GM19397 (cell line): Measurements from ENCODE around the gene CNNM4.

Experiments
- ATAC-seq: cut with Tn5 transposase; IDR thresholded peaks from one replicate; pipeline ENCODE4 v1.9.1; 2021; ENCODE audit warnings: mild to moderate bottlenecking, moderate library complexity; ENCODE audit not compliant: unreplicated experiment

Gene CNNM4

DNA sequence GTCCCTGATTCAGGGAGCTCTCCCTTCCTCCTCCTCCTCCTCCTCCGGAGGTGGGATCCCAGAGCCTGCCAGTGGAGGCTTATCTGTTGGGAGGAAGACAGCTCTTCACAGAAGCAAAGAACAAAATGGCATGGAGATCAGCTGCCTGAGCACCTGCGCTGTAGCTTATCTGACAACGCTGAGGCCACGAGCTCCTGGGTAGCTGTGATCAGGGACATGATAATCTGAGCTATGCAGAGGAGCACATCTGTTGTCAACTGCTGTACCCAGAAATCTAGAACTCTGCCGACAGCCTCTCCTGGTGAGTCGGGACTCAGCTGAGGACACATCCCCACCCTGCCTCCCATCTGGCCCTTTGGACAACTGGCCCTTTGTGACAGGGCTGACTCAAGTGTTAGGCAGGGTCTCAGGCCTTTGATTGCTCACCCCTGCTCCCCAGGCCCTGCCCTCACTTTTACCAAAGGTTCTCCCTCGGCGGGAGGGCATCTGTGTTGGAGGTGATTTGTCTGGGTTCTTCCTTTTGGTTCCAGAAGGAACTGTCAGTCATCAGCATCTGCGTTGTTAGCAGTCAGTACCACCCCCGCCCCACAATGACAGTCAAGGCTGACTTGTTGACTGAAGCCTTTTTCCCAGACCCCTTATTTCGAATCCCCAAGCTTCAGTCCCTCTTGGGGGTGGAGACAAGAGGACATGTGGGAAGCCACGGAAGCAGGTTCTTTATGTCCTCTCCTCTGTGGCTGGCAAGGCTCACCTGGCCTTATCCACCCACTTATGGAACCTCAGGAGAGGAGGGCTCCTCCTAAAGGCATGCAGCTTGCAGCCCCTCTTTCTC, 49.5 kb downstream of the CNNM4 start:
- no peak for ATAC-seq

GRCh38 chr2:96810783-96811192, 50.1 kb downstream of the CNNM4 start:
- no peak for ATAC-seq

DNA sequence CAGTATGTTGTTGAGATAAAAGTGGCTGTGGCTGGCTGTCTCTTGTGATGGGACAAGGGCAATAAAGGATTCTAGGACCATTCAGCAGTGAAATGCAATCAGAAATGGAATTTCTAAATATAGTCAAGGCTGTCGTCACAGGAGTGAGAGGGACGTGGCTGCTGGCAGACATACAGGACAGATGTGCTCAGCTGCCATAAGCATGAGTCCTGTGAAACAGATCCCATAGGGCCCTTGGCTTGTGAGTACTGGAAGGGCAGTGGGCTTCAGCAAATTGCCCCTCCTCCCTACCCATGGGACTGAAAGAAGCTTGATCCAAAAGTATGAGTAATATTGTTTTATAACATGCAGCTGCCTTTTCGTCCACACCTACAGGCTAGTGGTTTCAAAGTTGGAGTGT, 51.2 kb downstream of the CNNM4 start:
- ATAC-seq: no peak

DNA sequence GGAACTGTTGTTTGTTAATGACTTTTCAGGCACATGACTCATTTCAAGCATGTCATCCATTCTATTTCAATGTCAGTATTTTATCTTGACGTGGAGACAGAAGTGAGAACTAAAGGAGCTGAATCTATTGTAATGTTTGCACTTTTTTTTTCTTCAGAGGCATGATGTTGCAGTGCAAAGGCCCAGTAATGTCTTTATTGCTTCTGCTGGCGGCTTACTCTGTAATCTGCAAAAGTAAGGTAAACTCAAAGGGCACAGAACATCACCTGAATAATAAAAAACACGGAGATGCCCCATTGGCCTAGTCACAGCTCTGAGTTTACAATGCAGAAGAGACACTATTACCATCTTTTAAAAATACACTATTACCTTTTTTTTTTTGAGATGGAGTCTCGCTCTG, 53.0 kb downstream of the CNNM4 start:
- ATAC-seq: no peak

DNA sequence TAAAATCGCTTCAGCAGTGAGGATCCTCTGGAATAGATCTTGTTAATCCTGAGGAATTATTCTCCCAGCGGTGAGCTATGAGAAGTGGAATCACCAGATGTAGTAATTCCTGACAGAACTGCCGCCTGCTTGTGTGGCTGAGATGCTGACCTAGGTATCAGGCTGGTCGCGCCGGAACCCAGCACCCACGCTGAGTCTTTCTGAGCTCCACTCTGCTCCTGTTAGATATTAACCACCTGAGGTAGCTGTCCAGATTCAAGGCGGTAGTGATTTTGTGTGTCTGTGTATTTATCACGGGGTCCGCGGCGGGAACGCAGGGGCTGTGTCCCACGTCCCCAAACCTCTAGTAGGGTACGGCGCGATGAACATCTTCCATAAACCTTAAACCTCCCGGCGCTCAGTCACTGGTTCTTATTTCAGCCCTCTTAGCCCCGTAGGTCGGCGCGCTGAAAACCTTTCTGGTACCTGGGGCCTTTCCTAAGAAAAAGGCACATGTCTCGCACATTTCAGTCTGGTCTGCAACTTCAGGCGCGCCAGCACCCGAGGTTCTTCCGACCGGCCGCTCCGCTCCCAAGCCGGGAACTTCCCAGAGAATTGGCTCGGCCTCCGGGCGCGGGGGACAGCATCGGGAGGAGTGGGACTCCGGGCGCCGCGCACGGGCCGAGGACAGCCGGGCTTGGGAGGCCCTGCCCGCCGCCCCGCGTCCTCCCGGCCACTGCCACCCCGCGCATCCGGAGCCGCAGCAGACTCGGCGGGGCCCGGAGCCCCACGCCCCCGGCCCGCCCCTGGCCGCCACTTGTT, 54.8 kb downstream of the CNNM4 start:
- peak; percentile 0 for ATAC-seq

GRCh38 chr2:96816127-96816835, 55.6 kb downstream of the CNNM4 start, which contains the start of gene CNNM3:
TSS of gene CNNM3 (plus strand) at chr2:96816268. CDS start at chr2:96816278, 10 bp downstream.
- ATAC-seq: peak; percentile 88

- peak; percentile 0 for ATAC-seq
These were observed 56.4 kb downstream of the CNNM4 start for GRCh38 chr2:96816836-96817702.

DNA sequence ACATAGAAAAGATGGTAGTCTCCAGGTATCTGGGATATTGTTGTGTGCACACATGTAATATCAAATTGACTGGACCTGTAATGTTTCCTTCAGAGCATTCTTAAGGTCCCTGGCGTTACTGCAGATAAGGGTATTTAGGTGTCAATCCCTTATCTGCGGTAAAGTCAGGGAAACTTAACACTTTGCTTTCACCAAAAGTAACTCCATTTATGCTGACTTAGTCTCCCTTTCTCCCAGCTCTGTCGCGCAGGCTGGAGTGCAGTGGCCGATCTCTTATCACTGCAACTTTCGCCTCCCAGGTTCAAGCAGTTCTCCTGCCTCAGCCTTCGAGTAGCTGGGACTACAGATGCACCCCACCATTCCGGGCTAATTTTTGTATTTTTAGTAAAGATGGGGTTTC, 57.2 kb downstream of the CNNM4 start:
- ATAC-seq: no peak

DNA sequence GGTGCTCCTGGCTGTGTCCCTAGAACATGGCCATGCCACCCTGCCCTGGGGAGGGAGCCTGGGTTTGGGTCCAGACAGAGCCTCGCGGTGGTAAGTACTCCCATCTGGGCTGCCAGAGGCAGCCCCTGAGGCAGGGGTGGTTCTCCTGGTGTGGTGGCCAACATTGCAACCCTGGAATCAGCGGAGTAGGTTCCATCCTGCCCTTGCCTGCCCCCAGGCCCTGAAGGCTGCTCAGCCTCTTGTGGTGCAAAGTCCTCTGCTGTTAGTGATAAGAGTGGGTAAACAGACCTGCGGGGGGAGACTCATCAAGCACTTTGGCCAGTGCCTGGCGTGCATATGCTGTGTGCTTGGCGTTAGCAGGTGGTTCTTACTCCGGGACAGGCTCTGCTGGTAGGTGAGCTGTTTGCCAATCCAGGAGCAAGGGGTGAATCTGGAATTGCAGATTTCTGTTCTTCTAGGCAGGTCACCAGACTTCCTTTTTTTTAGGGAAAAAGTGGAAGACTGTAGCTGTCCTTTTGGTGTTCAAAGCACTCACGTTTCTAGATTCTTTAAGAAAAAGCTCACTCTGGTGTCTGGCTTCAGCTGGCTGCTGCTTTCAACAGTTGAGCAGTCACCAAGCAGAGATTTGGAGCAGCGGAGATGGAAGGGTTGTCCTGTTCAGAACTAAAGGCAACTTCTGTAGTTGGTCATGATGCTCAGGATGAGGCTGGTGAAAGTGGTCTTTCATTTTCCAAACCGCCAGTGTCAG, 58.6 kb downstream of the CNNM4 start:
- no peak for ATAC-seq

DNA sequence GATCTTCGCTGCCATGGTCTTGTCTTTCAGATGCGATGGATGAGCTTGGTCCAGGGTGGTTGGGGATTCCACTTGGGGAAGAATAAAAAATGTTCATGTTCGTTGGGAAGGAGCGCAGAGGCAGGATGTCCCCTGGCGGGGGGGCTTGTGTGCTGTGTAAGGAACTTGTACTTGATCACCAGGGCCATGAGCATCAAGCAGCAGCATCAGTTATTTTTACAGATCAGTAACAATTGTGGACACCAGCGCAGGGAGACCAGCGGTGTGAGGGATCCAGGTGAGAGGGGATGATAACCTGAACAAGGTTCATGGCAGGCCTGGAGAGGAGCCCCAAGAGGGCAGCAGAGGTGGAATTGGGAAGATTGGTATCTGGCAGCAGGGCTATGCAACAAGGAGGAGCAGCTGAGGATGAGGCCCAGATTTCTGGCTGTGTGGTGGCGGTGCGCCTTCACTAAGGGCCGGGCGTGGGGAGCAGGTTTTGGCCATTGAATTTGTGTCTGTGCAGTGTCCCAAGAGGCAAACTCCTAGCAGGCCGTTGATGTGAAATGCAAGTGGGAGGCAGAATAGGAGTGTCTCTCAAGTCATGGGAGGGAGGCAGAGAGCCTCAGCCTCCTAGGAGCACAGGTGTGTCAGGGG, 59.3 kb downstream of the CNNM4 start:
- no peak for ATAC-seq

DNA sequence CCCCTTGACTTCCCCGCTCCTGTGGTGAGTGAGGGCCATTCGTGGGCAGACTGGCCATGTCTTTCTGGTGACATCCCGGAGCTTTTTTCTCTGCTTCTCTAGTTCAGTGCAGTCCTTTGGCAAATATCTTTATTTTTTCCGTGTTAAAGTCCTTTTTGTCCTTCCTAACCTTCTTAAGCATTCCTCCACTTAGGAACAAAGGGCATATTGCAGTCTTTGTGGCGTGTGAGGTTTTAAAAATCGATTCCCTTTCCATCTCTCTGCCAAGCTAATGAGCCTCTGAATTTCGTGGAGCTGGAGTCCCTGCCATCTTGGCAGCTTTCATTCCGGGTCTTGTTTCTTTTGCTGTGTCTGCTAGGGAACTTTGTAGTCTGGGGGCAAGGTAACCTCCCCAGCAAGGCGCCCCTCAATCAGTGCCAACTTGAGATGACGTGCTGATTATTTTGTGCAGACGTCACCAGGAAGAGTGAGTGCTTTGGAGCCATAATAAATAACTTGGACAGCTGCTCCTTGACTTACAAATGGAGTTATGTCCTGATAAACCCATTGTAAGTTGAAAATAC, 60.5 kb downstream of the CNNM4 start:
- no peak for ATAC-seq

- ATAC-seq: no peak
These were observed 62.1 kb downstream of the CNNM4 start for GRCh38 chr2:96822786-96823185.

GRCh38 chr2:96823198-96823597, 62.5 kb downstream of the CNNM4 start:
- no peak for ATAC-seq

DNA sequence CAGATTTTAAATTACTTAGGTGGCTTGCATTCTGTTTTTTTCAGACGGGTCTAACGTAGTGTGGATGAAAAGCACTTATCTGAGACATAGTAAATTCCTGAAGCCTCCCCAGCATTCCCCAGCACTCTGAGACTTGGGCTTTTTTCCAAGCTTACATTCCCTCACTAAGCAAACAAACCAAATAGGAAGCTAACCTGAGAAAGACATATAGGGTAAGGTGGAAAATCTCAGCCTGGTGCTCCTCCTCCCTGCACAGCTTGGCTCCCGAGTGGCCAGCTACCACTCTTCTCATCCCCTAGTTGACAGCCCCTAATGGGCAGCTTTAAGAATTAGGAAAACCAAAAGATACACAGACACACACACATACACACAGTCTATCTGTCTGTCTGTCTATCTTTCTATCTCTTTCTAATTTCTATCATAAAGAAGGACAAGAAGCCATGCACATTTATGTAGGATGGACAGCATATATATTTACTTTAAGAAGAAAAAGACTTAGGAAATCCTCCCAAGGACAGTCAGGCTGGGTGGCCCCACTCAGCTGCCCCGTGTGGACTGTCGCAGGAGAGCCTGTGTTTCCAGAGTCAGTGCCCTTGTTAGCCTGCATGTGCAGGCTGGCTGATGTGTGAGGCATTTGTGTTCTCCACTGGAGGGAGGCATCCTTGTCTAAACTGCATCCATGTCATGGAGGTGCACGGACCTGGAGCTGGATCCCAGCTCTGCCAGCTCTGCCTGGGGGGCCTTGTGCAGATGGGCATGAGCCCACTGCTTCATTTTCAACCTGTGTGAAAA, 63.6 kb downstream of the CNNM4 start:
- ATAC-seq: no peak

DNA sequence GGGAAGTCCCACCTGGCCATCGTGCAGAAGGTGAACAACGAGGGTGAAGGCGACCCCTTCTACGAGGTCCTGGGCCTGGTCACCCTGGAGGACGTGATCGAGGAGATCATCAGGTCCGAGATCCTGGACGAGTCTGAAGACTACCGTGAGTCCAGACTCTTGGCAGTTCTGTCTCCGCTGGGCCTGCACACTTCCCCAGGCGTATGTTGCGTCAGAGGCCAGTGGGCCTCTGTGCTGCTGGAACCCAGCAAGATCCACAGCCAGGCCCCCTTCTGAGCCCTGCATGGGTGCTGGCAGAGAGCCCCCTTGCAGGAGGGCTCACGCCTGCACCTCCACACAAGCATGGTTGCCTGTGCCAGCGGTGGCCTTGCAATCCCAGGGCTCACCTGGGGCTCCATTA, 64.4 kb downstream of the CNNM4 start:
- ATAC-seq: no peak

DNA sequence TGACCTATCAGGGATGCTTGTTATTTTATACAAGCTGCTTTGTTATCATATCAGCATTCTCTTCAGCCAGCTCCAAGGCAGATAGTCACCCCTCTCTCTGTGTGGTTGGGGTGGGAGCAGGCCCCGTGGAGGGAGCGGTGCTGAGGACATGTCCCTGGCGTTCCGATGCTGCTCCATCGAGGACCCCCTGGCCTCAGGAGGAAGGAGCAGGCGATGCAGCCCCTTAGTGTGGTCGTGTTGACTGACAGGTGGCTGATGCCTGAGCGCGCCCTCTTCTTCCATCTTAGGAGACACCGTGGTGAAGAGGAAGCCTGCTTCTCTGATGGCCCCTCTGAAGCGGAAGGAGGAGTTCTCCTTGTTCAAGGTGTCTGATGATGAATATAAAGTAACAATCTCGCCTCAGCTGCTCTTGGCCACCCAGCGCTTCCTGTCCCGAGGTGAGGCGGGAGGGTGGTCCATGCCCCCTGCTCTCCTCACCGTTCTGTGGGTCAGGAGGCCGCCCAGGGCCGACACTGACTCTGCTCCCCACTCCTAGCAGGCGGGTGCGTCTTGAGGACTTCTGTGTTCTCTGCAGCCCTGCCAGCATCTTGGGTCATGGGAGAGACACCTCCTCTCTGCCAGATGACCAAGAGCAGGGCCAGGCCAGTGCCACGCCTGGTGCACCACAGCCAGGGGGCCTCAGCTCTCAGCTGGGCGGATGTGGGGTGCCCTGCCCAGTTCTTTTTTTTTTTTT, 66.0 kb downstream of the CNNM4 start:
- ATAC-seq: no peak

- ATAC-seq: no peak
These were observed 67.7 kb downstream of the CNNM4 start for GRCh38 chr2:96828436-96828835.

DNA sequence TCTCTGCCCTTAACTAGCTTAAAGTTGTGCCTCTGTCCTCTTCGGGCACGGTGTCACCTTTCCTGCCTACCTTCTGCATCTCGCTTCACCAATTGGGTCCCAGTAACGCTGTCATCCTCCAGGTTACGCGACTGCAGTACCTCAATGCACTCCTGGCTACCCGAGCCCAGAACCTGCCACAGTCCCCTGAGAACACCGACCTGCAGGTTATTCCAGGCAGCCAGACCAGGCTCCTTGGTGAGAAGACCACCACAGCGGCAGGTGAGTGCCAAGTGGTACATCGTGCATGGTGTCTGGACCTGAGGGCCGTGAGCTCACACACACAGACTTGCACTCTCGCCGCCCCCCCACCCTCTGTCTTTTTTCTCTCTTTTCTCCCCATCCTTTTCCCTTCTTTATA, 68.2 kb downstream of the CNNM4 start:
- no peak for ATAC-seq
